ENCODE measurements around the gene NHSL2. TPM values are rescaled to one million over a fixed set of nuclear protein-coding genes. Genes with fewer than 3 reads are reported as not detected.

The NHSL2 gene
- total and polyA plus RNA-seq, 8 donors, result 0.59 to 3.9 (median 0.95) TPM

GRCh38 chrX:72040506-72040905 lies 129.9 kb downstream of the NHSL2 start:
- no peak for DNase-seq
- no peak for ATAC-seq
- no peak overlapping the region for H3K4me3 ChIP-seq
- no peaks in the 10 kb centered on the region for H3K9me3 ChIP-seq
- no peaks in the 10 kb centered on the region for H3K4me1 ChIP-seq
- no peaks in the 10 kb centered on the region for H3K36me3 ChIP-seq
- TF ChIP-seq, protein P1, sequence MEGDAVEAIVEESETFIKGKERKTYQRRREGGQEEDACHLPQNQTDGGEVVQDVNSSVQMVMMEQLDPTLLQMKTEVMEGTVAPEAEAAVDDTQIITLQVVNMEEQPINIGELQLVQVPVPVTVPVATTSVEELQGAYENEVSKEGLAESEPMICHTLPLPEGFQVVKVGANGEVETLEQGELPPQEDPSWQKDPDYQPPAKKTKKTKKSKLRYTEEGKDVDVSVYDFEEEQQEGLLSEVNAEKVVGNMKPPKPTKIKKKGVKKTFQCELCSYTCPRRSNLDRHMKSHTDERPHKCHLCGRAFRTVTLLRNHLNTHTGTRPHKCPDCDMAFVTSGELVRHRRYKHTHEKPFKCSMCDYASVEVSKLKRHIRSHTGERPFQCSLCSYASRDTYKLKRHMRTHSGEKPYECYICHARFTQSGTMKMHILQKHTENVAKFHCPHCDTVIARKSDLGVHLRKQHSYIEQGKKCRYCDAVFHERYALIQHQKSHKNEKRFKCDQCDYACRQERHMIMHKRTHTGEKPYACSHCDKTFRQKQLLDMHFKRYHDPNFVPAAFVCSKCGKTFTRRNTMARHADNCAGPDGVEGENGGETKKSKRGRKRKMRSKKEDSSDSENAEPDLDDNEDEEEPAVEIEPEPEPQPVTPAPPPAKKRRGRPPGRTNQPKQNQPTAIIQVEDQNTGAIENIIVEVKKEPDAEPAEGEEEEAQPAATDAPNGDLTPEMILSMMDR (IDR thresholded peaks at IDR 0.05), result no peak
- FAIRE-seq, result no peak
- no peaks in the 10 kb centered on the region for H3K27me3 ChIP-seq
- intact Hi-C loops (cut with DNase I), result no loop called here
- 54 to 62% methylated on average over 5 of the region's 5 CpGs for WGBS, 2 donors
- no peak overlapping the region for H3K27ac ChIP-seq

DNA sequence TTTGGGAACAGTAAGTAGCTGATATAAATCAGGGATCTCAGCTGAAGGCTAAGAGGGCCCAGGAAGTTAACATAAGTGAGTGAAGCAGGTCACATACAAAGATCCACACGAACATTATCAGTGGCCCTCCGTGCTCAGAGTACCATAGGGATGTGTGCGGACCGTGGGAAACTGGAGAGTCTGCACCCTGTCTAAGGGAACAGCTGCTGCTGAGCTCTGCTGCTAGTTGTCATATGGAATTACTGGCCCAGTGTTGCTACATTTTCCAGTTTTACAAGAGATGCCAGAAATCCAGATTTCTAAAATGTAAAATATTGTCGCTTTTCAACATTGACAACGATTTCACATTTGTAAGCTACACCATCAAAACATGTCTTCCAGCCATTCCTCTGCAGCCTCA lies 130.5 kb downstream of the NHSL2 start:
- FAIRE-seq (no peak), ATAC-seq (no peak), DNase-seq (no peak)
- TF ChIP-seq, protein P1 (IDR thresholded peaks at IDR 0.05), result no peak
- no peaks in the 10 kb centered on the region for H3K9me3 ChIP-seq
- no peak overlapping the region for H3K4me3 ChIP-seq
- intact Hi-C loops (cut with DNase I), result no loop called here
- no peaks in the 10 kb centered on the region for H3K4me1 ChIP-seq
- H3K36me3 ChIP-seq, result no peaks in the 10 kb centered on the region
- H3K27ac ChIP-seq, result no peak overlapping the region
- no peaks in the 10 kb centered on the region for H3K27me3 ChIP-seq
- 66 to 75% methylated on average over 6 of the region's 6 CpGs for WGBS, 2 donors

DNA sequence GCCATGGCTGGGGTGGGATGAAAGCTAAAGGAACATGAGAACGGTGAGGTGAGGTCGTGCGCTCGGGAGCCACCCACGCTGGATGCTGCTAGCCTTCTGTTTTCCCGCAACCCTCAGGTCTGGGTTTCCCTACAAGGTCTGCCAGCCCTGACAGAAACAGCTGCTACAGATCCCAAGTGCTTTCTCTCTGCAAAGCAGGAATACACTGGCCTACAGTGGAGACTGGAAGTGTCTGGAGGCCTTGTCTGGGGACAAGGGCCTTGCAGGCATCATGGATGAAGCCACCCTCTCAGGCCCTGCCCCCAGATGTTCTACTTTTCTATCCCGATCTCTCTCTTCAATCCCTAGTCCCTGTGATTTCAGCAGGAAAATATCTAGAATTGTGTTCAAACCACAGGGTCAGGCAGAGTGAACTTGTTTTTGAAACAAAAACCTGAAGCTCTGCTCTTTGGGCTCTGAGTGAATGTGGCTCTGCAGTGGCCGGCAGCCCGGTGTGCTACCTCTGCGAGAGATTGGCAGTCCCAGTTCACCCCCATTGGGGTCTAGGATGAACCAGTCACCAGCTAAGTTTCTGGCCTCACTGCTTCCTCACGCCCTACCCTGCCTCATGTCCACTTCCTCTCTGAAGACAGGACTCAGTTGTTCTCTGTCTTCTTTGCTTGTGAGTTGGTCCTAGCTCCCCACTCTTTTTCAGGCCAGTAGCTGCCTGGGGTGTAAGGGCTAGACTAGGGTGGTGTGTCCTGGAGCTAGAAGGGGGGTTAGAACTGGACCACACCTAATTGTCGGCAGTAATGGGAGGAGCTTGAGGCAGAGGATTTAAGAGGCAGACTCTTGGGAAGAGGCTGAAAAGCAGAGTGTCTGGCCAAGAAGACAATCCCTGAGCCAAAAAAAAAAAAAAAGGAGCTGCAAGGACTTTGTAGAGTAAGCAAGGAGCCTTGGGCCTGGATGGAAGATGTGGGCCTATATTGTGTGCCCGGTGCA lies 131.5 kb downstream of the NHSL2 start:
- 66 to 74% methylated on average over 13 of the region's 13 CpGs for WGBS, 2 donors
- DNase-seq, result no peak
- Histone ChIP-seq H3K36me3 (no peaks in the 10 kb centered on the region), H3K4me1 (no peaks in the 10 kb centered on the region), H3K4me3 (no peak overlapping the region), H3K9me3 (no peaks in the 10 kb centered on the region), H3K27me3 (no peaks in the 10 kb centered on the region), H3K27ac (no peak overlapping the region)
- intact Hi-C loops (cut with DNase I), result no loop called here
- ATAC-seq, result peak in 1 of 4 donors; percentile 69
- no peak for FAIRE-seq
- TF ChIP-seq, protein P1 (IDR thresholded peaks at IDR 0.05), result no peak

- intact Hi-C loops (cut with DNase I), result no loop called here
- no peak for FAIRE-seq
These were observed 132.2 kb downstream of the NHSL2 start for GRCh38 chrX:72042852-72043248.

More at GRCh38 chrX:72042852-72043248, 132.2 kb downstream of the NHSL2 start:
- H3K4me1 ChIP-seq, result no peaks in the 10 kb centered on the region
- H3K9me3 ChIP-seq, result no peaks in the 10 kb centered on the region
- H3K36me3 ChIP-seq, result no peaks in the 10 kb centered on the region
- no peak for ATAC-seq
- 85% methylated on average over 3 of the region's 3 CpGs for WGBS, 2 donors
- H3K27me3 ChIP-seq, result no peaks in the 10 kb centered on the region
- TF ChIP-seq, protein P1 (IDR thresholded peaks at IDR 0.05), result no peak
- no peak overlapping the region for H3K4me3 ChIP-seq
- DNase-seq, result no peak
- no peak overlapping the region for H3K27ac ChIP-seq

All from pancreas (tissue), 10 donors.